ENCODE data around the gene SNCA.

Gene SNCA

DNA sequence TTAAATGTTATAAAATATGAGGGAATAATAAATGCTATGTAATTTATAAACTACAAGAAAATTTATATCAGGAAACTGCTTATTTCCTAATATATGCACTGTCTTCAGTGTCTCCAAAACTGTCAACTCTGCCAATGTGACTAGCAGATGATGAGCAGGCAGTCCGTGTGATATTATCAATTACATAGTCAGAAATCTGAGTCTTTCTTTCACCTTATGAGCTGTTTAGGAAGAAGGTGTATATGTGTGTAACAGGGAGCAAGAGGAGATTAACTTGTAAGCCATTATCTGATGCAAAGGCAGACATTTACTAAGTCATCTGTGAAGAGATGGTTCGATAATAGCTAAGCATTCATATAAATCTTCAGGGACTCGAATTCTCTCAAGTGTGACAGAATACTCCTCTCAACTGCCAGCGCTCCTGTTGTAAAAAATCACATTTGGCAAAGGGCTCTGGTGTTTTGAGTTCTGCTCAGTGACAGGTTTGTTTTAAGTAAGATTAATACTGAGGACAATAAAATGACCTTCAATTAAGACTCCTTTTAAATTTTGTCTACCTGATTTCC is 79.7 kb downstream of the SNCA start:
- DNase-seq (ENCODE audit: extremely low read depth in 1 of 2, low read depth in 1 of 2): no peak

DNA sequence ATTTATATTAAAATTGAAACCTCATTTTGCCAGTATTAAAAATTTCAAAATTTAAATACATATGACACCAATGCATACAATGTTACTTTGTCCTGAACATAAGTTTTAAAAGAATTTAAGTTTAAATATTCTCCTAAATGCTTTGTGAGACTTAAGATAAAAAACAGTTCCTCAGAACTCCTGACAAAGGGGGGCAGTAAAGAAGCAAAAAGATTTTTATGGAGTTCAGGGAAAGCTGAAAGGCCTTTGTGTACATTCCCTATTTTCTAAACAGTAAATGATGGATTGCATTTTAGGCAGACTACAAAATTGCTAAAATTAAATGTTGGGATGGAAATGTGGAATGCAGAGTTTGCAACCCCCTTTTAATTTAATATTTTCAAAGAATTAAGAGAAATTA is 81.7 kb downstream of the SNCA start:
- no peak for DNase-seq (ENCODE audit: extremely low read depth in 1 of 2, low read depth in 1 of 2)

DNA sequence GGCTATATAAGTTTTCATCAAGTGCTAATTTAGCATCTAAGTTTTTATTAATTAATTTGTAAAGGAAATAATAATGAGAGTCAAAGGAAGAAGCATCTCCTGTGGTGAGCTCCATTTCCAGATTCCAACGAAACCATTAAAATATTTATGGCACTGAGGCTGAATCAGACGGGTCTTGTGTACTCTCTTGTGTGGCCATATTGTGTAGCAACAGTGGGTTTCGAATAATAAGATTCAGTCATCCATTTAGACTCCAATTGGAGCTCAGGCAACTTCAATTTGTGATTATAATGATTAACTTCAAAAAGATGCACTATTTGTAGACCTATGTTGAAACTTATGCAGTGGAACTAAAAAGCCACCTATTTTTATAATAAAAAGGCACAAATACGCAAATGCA is 82.4 kb downstream of the SNCA start:
- no peak for DNase-seq (ENCODE audit: extremely low read depth in 1 of 2, low read depth in 1 of 2)

DNA sequence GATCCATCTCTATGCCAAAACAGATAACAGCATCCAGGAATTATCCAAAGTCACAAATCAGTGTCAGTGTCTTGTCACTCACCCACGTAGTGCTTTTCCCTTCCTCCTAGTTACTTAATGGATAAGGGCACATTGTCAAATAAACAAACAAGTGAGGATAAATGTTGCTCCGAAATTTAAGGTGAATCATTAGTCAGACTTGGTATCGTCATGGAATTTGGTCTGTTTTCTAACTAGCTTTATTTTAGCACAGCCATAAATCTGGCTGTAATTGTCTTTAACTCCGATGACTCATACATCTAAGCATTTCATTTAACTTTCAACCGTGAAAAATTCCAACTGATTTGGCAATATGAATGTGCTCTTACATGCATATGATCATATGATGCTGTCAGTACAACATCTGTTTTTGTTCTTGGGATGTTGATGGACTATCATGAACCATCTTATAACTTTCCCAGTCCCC is 83.3 kb downstream of the SNCA start:
- no peak for DNase-seq (ENCODE audit: extremely low read depth in 1 of 2, low read depth in 1 of 2)

DNA sequence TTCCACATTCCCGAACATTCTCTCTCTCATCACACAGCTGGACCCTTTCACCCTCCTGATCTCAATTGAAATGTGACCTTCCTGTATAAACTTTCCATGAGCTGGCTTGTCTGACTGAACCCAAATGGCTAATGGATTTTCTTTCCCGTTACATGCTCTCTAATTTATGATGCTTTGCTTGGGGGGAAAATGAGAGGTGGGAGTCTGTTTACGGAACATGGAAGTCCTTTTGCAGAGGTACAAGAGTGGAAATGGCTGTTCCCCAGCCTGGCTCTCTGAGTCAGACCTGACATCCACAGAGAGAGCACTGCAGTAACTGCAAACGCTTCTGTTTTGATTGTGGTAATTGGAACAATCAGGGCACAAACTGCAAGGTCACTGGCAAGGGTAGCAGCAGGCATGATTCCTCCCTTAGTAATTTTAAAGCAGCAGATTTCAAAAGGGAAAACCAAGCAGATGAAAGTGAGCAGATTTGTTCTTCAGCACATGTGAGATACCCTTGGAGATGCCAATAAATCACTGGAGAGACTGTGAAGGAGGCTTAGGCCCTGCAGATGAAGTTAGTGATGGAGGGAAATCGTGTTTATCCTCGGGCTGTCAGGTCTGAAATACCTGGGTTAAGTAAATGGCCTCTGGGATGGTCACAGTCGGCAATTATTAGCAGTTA is 83.9 kb downstream of the SNCA start:
- DNase-seq (ENCODE audit: extremely low read depth in 1 of 2, low read depth in 1 of 2): no peak

DNA sequence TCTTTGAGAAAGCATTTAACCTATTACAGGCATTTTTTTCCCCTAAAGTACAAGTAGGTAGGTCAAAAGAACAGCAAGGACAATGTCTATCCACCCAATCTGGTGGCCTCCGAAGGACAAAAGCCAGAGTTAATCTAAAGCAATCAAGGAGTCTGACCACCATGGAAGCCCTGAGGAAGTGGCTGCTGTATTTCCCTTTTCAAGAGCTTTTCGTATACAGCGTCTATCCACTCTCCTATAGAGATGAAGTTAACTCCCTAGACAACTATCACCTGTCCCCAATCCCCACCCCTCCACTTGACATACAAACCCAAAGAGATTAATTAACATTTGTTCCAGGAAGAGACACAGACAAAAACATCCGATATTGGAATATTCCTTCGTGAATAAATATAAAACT is 85.5 kb downstream of the SNCA start:
- DNase-seq (ENCODE audit: extremely low read depth in 1 of 2, low read depth in 1 of 2): no peak

DNA sequence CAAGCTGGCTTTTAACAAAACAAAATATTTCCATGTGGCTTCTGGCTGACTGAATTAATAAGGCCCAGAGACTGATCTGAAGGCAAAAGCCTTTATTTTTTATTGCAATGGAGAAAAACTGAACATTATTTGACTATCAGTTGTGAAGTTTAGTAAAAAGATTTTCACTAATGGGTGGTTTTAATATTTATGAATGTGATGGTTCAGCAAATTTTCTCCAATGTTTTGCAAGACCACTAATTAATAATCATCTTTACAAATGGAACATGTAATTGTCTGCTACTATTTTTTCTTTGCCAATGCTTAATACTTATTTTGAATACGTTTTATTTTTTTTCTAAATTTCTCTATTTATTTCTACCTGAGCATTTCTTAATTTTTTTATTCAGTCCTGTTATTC is 90.6 kb downstream of the SNCA start:
- no peak for DNase-seq (ENCODE audit: extremely low read depth in 1 of 2, low read depth in 1 of 2)

DNA sequence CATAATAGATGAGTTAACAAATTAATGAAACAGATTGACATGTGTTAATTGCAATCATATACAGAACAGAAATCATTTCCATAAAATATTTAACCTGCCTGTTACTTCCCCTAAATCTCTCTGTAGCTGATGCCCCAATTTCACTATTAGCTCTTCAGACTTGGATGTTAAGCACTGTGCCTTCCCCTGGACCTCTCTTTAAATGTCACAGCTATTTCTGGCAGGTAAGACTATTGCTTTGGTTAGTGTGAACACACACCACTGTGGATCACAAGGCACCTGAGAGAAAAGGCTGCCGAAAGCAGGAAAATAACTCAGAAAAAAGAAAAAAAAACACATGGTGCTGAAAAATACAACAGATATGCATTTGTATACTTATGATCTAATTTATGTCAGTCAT is 91.3 kb downstream of the SNCA start:
- DNase-seq (ENCODE audit: extremely low read depth in 1 of 2, low read depth in 1 of 2): no peak

DNA sequence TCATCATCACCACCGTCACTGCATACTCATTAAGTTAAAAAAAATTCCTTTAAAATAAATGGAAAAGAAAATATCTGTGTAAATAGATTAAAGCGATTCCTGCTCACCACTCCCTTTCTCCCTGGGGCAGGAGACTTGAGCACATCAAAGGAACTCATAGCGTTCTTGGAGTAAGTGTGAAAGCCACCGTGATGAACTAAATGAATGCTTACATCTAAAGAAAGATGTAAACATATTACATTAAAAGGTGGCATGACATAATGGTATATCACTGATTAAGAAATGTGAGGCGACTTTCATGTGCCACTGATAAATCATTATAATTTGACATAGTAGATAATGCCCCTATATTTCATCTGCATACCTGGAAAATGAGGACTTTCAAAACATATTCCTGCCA is 92.0 kb downstream of the SNCA start:
- DNase-seq (ENCODE audit: extremely low read depth in 1 of 2, low read depth in 1 of 2): no peak

DNA sequence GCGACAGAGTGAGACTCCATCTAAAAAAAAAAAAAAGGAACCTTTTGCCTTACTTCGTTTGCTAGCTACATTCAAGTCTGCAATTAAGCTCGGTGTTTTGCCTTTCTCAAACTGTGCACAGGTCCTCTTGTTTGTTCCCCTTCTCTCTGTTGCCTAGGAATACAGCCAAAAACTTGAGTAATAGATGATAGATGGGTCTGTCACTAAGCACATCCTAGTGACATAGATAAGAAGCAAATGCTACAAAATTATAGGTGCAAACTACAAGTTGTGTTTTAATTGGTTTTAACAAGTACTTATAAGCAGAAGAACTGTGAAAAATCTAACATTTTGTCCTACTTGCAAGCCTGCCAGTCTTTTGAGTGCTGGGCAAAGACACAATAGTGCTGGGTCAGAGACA is 95.2 kb downstream of the SNCA start:
- DNase-seq (ENCODE audit: extremely low read depth in 1 of 2, low read depth in 1 of 2): no peak

DNA sequence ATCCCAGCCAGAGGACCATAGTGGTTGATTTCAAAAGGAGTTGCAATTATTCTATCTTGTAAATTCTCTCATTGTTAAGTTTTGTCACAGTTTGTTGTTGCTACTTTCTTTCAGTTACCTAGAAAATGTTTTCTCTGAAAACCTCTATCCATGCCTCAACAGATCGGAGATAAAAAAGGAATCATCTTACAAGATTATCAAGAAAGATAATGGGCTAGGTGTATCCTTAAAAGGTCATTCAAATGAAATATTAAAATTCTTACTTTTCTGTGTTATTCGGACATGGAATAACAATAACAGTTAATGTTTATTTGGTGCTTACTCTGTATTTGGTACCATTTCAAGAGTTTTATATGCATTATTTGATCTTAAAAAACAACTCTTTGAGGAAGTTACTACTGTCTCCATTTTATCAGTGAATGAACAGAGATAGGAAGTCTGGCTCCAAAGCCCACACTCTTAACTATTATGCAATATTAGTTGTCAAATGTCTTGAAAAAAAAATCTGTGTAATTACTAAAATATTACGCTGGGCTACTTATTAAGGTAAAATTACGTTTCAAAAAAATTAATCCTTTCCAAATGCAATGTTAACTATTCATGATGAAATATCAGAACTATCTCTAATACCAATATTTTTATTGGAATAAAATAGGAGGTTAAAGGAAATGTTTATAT is 97.5 kb downstream of the SNCA start:
- no peak for DNase-seq (ENCODE audit: extremely low read depth in 1 of 2, low read depth in 1 of 2)

DNA sequence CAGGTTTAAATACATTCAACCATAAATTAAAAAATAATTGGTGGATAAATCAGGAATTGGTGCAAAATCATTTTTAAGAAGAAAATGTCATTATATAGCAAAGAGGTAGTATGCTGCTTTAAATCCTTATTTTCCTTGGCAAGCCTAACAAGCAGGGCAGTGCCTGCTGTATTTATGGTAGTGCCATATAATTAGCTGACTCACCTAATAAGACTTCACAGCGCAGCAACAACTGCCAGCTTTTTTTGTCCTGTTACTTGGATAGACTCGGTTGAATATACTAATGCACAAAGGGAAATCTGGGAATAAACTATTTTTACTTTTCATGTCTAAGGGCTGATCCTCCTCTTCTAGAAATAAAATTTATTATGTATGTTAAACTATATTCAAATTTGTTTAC is 99.1 kb downstream of the SNCA start:
- DNase-seq (ENCODE audit: extremely low read depth in 1 of 2, low read depth in 1 of 2): no peak

DNA sequence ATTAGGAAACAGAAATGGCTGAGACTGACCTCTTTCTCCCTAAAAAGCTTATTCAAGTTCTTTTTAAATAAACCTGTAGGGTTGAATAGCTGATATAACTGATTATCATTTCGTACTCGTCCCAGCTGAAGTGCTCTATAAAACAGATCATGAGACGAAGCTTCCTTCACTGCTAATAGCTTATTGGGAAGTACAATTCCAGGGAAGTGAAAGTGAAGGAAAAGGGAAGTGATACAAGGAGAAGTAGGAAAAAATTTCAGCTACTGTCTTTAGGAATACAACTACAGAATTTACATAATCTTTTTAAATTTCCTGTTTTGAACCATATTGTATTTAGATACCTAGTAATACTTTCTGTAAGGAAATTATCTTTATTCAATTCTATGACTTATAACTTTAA is 103.0 kb downstream of the SNCA start:
- DNase-seq (ENCODE audit: extremely low read depth in 1 of 2, low read depth in 1 of 2): no peak

DNA sequence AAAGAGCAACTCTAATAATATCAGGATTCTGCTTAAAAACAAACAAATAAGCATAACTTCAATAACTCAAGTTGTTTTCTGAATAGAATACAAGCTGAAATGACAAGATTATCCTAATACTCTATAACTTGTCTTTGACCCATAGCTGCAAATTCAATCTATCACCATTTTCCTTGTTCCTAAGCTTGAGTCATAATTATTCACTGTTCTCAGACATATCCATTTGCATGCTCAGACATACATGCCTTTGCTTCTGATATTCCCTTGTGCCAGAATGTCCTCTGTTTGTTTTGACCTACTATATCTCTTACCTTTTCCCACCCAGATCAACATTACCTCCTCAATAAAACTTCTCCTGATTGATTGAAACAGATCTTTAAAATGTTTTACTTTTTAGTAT is 109.7 kb downstream of the SNCA start:
- DNase-seq (ENCODE audit: extremely low read depth in 1 of 2, low read depth in 1 of 2): no peak

DNA sequence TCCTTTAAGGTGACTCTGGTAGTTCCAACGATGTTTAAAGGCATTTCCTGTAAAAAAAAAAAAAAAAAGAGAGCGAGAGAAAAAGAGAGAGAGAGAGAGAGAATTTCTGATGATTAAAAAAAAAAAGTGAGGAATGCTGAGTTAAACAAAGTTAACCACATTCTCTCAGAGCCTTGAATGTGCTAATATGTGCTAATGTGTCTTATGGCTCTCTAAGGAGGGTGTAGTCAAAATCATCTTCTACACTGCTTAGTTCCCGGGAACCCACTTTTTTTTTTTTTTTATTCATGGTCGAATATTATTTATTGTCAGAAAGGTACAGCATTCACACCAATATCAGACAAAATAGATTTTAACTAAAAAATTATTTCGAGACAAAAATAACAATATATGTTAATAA is 111.7 kb downstream of the SNCA start:
- DNase-seq (ENCODE audit: extremely low read depth in 1 of 2, low read depth in 1 of 2): no peak

DNA sequence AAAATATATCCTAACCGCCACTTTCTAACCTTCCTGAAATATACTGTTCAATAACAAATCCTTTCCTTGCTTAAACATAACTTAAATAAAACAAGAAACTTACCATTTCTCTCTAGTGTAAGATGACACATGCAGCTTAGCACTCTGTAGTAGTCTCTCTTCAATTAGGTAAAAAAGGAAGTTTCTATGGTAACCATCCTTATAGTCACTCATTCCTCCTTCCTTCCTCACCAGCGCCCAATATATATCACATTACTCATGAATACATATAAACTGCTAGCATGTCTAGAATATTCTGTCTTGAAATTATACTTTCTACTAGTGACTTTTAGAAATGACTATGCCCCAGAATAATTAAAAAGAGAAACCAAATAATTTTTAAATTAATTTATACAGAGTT is 112.2 kb downstream of the SNCA start:
- DNase-seq (ENCODE audit: extremely low read depth in 1 of 2, low read depth in 1 of 2): no peak

DNA sequence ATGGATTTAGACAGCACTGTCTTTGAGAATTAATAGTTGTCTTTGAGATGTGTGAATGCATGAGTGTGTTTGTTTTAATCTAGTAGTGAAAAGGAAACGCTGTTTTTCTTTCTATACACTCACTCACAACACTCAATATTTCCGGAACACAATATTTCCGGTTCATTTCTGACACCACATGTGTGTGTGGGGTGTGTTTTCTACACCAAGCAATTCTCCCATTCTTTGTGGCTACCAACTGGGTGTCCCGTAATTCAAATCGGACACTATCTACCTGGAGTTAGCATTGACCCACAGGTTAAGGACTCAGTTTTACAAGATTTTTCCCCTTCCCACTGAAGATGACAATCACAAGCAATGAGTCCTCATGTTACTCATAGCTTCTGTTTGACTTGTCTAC is 113.9 kb downstream of the SNCA start:
- DNase-seq (ENCODE audit: extremely low read depth in 1 of 2, low read depth in 1 of 2): no peak

DNA sequence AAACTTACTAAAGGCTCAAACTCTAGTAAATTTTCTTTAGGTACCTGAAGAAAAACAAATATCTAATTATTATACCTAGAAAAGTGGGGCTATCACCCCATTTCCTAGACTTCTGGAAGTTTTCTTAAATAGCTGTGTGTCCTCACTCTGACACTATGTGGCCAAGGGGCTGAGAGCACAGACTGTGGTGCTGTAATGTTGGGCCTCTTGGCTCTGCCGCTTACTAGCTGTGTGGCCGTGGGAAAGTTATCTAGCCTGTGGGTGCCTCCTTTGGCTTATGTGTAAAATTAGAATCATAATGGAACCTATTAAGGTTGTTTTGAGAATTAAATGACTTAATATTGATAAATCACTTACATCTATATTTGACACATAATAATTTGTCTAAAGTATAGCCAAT is 114.4 kb downstream of the SNCA start:
- no peak for DNase-seq (ENCODE audit: extremely low read depth in 1 of 2, low read depth in 1 of 2)

DNA sequence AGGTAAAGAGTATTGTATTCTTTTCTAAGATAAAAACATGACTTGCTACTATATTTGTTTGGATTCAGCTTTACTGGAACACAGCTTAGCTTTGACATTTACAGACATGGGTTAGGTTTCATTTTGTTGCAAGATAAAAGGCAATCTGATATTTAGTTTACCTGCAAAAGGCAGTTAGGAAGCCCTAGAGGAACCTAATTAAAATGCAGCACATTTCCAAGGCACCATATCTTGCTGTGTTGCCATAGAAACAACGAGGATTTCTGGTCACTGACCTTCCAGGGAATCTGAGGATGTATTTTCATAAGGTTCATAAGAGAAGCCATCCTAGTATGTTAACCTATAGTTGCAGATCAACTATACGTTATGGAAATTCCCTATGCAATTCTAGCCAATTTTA is 116.0 kb downstream of the SNCA start:
- DNase-seq (ENCODE audit: extremely low read depth in 1 of 2, low read depth in 1 of 2): no peak

DNA sequence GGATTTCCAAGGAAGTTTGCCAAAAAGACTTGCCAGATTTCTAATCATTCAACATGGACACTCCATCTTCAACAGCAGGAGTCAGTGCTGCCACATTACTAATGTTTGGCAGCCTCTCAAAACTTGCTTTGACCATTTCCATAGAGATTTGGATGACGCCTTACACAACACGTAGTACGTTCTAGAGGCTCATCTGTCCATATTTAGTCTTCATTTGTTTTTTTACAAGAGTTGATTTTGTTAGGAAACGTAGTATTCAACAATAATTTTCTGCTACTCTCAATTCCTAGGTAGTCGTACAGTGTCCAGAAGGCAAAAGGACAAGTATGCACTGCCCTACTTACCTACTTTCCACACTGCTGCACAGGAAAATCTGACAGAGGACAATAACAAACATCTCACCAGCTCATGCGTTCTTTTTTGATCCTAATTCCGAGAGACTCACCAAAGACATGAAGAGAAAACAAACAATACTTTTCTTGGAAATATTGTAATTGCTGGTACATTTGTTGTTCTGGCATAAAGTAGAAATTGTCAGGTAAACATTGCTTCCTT is 117.3 kb downstream of the SNCA start:
- no peak for DNase-seq (ENCODE audit: extremely low read depth in 1 of 2, low read depth in 1 of 2)

DNA sequence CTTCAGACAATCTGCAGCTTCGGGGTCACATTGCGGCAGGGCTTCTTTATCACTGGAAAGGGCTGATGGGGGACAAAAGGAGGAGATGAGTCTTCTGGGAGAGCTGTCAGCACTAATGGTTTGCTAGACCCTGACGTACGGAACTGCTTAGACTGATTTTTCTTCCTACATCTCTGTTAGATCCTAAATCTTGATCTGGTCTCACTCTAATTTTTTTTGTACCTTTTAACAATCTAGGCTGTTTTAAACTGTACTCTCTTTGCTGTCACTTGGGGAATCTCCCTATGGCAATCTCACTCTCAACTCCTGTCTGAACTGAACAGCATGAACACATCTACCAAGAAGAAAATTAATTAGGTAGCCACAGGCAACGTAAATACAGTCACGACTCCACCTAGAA is 120.1 kb downstream of the SNCA start:
- no peak for DNase-seq (ENCODE audit: extremely low read depth in 1 of 2, low read depth in 1 of 2)

DNA sequence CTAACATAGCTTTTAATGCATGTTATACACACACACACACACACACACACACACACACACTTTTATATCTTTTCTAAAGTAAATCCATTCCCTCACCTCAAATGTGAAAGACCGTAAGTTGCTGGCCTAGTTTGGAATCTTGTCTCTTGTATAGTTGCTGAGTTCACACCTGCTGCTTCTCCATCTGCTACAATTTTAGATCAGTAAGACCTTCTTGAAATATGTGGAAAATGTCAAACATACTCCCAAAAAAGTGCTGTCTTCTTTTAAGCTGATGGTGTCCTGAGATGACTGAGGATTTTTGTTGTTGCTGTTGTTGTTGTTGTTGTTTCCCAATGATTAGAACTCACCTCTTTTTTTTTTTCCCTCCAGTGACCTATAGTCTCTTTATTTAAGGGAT is 121.3 kb downstream of the SNCA start:
- no peak for DNase-seq (ENCODE audit: extremely low read depth in 1 of 2, low read depth in 1 of 2)
